Measurements from ENCODE around the gene CRYBG1.

Gene CRYBG1

GRCh38 chr6:106527117-106527516 is 166.6 kb downstream of the CRYBG1 start:
- no peak overlapping the region for H3K4me3 ChIP-seq (ENCODE audit: low read depth, low read length)
- no peak for DNase-seq (ENCODE audit: low read depth)
- no peak for TF ChIP-seq CTCF (conservative IDR thresholded peaks at IDR 0.05; ENCODE audit: low read depth, low read length)

DNA sequence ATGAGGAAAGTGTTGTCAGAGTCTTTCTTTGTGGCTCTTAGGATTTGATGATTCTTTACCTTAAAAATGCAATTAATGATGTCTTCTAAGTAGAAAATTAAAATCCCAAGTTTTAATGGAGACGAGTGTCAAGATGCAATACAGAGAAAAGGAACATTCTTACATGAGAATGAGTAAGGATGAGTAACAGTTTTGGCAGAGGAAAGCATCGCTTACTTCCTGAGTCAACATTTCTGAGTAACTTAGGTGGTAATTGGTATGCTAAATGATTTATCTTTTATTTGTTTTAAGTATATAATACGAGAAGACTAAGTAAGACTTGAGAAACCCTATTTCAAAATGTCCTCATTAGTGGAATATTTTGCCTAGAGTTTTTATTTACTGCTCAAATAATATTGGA is 167.5 kb downstream of the CRYBG1 start:
- peak; percentile 91 for DNase-seq (ENCODE audit: low read depth)
- TF ChIP-seq CTCF (conservative IDR thresholded peaks at IDR 0.05; ENCODE audit: low read depth, low read length), result no peak
- no peak overlapping the region for H3K4me3 ChIP-seq (ENCODE audit: low read depth, low read length)

DNA sequence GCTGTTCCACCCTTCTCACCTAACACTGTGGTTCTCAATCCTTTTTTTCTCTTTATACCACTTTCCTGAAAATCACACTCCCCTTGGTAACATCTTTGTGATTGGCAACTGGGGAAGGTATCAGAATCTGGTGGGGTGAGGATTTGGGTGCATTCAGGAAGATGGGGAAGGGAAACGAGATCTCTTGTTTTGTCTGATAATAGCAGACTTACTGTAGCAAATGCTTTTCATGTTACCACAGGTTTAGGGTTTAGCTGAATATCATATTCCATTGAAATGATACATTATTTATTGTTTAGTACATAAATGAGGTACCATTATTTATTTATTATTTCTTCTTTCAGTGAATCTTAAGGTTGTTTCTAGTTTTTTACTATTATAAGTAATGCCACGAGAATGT is 168.0 kb downstream of the CRYBG1 start:
- TF ChIP-seq CTCF (conservative IDR thresholded peaks at IDR 0.05; ENCODE audit: low read depth, low read length), result no peak
- no peak overlapping the region for H3K4me3 ChIP-seq (ENCODE audit: low read depth, low read length)
- DNase-seq (ENCODE audit: low read depth), result no peak

GRCh38 chr6:106529438-106529837 is 168.9 kb downstream of the CRYBG1 start:
- H3K4me3 ChIP-seq (ENCODE audit: low read depth, low read length), result no peak overlapping the region
- no peak for TF ChIP-seq CTCF (conservative IDR thresholded peaks at IDR 0.05; ENCODE audit: low read depth, low read length)
- no peak for DNase-seq (ENCODE audit: low read depth)

GRCh38 chr6:106530026-106530425 is 169.5 kb downstream of the CRYBG1 start:
- no peak for TF ChIP-seq CTCF (conservative IDR thresholded peaks at IDR 0.05; ENCODE audit: low read depth, low read length)
- DNase-seq (ENCODE audit: low read depth), result no peak
- no peak overlapping the region for H3K4me3 ChIP-seq (ENCODE audit: low read depth, low read length)

GRCh38 chr6:106530502-106530901 is 170.0 kb downstream of the CRYBG1 start:
- TF ChIP-seq CTCF (conservative IDR thresholded peaks at IDR 0.05; ENCODE audit: low read depth, low read length), result no peak
- no peak for DNase-seq (ENCODE audit: low read depth)
- H3K4me3 ChIP-seq (ENCODE audit: low read depth, low read length), result no peak overlapping the region

GRCh38 chr6:106533054-106533453 is 172.5 kb downstream of the CRYBG1 start:
- TF ChIP-seq CTCF (conservative IDR thresholded peaks at IDR 0.05; ENCODE audit: low read depth, low read length), result no peak
- no peak overlapping the region for H3K4me3 ChIP-seq (ENCODE audit: low read depth, low read length)
- DNase-seq (ENCODE audit: low read depth), result no peak
